GM12892 (cell line): ENCODE results near the gene SGF29. TPM values are rescaled to one million over a fixed set of nuclear protein-coding genes. Genes with fewer than 3 reads are reported as not detected.
A peak's percentile ranks its signal among the peaks of the same experiment; 100 is the strongest.

ENCODE experiments used
- DNase-seq: peaks from one replicate; pipeline ENCODE4 v3.0.0; 2011; ENCODE audit not compliant: insufficient read length
- FAIRE-seq: peaks from 2 replicates; lab custom pipeline; 2011; peaks lifted over from hg19 to GRCh38; lab: Jason Lieb, UNC
- POLR2A ChIP-seq: IDR thresholded peaks from 2 replicates; pipeline ENCODE4 v1.6.1; 2011; ENCODE audit warnings: low read depth, low read length, control low read depth
- POLR2AphosphoS5 ChIP-seq: IDR thresholded peaks from 2 replicates; pipeline ENCODE4 v1.6.1; 2011; ENCODE audit warnings: low read depth, low read length, control low read depth
- TAF1 ChIP-seq: IDR thresholded peaks from 2 replicates; pipeline ENCODE4 v1.6.1; 2011; ENCODE audit warnings: low read depth, mild to moderate bottlenecking, control low read depth, low read length, borderline replicate concordance
- polyA plus RNA-seq: library from polyadenylated mRNA; unstranded; fragments of >200 nt; gene quantifications from one replicate; pipeline ENCODE4 v1.2.1, GENCODE V29; 2012; ENCODE audit warnings: missing spikeins, inconsistent platforms; ENCODE audit not compliant: missing spikeins

SGF29 gene
- 11.9 TPM for polyA plus RNA-seq

DNA sequence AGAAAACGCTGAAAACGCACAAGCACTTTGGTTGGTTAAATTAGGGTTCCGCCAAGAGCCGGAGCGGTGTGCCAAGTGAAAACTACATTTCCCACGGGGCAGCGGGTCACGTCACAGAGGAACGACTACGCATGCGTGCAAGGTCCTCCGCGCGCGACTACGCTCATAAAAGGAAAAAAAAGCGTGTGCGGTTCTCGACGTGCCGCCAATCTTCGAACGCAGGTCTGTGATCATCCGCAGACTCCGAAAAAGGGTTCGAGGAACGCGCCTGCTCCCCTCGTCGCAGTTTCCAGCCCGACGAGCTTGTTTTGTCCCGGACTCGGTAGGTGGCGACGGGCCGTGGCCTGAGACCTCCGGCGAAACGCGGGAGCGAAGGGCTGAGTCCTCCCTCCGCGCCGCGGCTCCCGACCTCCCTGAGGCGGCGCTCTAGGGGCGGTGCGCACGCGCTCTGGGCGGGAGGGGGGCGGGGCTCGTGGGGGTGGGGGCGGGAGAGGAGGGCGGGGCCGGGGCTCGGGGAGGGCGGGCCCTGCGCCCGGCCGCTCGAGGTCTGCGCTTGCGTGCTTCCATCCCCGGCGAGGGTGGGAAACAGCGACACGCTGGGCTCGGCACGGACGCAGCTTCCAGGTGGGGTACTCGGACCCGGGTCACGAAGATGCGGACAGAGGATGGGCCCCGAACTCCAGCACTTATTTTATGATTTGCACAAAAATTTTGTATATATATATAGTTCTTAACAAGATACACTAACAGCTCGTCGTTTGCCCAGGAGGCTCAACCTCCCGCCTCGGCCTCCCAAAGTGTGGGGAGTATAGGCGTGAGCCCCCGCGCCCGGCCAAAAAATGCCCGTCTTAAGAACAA, at the start of gene SGF29:
SGF29 (plus strand) TSS at position 145 of the 858 bp plus-strand sequence. CDS start 27,150 bp downstream, outside the sequence.
- FAIRE-seq (peak; percentile 90), DNase-seq (peak; percentile 83)
- TF ChIP-seq TAF1 (peak; percentile 30; the same call in 1 of the 2 replicates), POLR2A (peak; percentile 95), POLR2AphosphoS5 (peak; percentile 96)

DNA sequence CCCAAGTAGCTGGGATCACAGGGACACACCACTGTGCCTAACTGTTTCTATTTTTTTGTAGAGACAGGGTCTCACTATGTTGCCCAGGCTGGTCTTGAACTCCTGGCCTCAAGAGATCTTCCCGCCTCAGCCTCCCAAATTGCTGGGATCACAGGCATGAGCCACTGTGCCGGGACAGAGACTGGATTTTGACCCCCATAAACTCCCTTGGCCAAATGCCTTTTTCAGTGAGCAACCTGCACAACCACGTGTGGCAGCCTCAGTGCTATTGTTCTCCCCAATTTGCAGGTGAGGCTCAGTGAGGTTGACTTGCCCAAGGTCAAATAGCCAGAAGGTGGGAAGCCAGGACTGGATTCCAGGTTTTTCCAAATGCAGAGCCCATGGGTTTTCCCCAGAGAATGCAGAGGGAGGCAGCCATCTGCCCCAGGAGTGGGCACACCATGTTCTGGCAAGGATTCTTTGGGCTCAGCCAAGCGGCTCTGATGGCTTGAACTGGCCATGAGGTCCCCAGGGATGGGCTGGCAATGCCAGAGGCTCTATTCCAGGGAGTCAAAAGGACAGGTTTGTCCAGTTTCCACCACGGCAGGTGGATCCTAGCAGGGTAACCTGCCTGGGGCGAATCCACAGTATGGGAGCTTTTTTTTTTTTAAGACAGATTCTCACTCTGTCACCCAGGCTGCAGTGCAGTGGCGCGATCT, 48.9 kb upstream of the SGF29 start:
- no peak for TF ChIP-seq POLR2A
- TF ChIP-seq POLR2AphosphoS5, result no peak
- TF ChIP-seq TAF1, result no peak
- FAIRE-seq (no peak), DNase-seq (no peak)

DNA sequence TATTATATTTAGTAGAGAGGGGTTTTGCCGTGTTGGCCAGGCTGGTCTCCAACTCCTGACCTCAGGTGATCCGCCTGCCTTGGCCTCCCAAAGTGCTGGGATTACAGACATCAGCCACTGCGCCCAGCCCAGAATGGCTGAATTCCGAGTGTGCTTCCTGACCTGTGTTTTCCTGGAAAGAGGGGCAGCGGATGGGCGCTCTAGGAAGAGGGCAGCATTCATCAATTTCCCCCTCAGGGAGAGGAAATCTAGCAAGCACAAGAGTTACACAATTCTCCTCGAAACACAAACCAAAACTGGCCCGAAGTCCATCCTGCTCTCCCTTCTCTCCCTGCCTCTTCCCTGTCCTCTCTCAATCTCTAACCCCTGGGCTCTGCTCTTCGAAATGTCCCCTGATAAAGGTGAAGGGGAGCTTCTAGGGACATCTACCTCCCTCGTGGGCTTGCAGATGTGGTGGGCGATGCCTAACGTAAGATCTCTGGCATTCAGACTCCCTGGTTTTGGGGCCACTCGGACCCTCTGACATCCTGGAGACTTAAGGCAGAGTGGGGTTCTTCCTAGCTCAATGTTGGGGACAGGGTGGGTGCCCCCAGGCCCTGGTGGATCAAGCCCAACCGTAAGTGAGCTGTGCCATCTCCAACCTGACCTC, 48.1 kb upstream of the SGF29 start:
- TF ChIP-seq POLR2A, result no peak
- no peak for FAIRE-seq
- DNase-seq, result no peak

DNA sequence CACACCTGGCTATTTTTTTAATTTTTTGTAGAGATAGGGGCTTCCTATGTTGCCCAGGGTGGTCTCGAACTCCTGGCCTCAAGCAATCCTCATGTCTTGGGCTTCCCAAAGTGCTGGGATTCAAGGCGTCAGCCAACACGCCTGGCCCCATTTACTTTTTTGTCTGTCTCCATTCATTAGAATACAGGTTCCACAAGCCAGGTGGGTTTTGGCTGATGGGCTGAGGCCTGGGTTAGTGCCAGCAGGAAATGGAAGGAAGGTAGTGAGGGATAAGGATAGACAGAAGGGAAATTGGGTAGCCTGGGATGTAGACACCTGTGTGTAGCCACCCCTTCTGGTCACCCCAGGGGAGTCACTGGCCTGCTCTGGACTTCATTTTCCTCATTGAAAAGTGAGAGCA, 42.7 kb upstream of the SGF29 start:
- DNase-seq, result no peak
- TF ChIP-seq POLR2AphosphoS5, result no peak
- TF ChIP-seq POLR2A, result no peak
- TF ChIP-seq TAF1, result no peak
- no peak for FAIRE-seq

DNA sequence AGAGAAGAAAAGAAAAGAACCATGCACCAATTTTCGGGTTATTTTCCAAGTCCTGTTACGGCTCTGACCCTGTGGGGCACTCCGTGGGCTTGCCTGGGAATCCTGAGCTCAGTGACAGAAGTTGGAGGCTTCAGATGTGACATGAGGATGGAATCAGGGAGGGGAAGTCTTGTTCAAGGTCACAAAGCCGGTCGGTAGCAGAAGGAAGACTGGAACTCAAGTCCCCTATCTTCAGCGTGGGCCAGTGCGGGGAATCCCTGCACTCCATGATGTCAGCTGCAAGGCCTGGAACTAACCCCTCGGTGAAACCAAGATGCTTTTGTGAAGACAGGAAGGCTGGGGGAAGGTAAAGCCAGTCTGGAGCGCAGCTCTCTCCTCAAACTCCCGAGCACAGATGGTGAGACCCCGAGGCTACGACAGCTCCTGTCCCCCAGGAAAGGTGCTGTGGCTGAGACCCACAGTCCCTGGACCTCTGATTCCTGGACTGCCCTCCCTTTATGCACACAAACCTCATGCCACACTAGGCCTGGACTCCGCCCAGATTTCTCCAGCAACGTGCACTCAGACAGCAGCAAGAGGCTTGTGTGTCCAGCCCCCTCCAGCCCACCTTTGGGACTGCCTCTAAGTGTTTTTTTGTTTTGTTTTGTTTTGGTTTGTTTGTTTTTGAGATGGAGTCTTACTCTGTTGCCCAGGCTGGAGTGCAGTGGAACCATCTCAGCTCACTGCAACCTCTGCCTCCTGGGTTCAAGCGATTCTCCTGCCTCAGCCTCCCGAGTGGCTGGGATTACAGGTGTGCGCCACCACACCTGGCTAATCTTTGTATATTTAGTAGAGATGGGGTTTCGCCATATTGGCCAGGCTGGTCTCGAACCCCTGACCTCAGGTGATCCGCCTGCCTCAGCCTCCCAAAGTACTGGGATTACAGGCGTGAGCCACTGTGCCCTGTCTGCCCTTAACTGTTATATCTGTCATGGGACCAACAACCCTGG, 41.6 kb upstream of the SGF29 start:
- DNase-seq, result no peak
- no peak for FAIRE-seq
- TF ChIP-seq TAF1, result no peak
- no peak for TF ChIP-seq POLR2A
- no peak for TF ChIP-seq POLR2AphosphoS5

DNA sequence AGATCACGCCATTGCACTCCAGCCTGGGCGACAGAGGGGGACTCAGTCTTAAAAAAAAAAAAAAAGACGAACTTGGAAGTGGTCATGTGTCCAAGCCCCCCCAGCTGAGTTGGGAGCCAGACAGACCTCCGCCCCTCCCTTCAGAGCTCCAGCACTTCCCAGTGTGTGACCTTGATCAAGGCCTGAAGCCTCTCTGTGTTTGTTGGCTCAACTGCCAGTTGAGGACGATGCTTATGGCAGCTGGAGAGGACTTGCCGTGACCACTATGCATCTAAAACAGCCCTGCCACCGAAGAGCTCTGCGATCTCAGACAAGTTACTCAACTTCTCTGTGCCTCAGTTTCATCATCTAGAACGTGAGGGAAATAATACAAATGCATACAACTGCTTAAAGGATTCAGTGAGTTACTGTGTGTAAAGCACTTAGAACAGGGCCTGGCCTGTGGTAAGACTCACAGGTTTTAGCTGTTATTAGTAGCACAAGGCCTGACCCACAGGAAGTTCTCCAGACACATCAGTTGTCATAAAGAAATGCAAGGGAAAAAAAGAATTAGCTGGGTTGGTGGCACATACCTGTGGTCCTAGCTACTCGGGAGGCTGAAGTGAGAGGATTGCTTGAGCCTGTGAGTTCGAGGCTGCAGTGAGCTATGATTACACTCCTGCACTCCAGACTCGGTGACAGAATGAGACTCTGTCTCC, 40.1 kb upstream of the SGF29 start:
- FAIRE-seq, result no peak
- no peak for DNase-seq
- TF ChIP-seq POLR2A (no peak), POLR2AphosphoS5 (no peak), TAF1 (no peak)

DNA sequence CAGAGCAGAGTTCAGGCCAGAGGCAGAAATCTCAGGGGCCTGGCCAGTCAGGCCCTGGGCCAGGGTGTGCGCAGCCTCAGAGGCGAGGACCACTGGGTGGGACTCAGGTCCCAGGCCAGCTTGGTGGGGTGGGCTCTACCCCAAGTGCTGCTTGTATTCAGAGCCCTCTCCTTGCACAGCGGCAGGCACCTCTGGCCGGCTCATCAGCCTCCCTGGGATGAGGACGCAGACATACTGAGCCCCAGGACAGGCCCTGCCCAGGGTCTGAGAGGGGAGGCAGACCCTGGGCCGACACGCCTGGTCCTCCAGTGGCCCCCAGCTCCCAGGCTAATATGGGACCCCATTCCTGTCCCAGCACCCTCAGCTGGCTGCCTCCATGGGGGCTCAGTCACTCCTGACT, 39.5 kb upstream of the SGF29 start:
- TF ChIP-seq POLR2A (no peak), POLR2AphosphoS5 (no peak), TAF1 (no peak)
- DNase-seq (no peak), FAIRE-seq (no peak)

DNA sequence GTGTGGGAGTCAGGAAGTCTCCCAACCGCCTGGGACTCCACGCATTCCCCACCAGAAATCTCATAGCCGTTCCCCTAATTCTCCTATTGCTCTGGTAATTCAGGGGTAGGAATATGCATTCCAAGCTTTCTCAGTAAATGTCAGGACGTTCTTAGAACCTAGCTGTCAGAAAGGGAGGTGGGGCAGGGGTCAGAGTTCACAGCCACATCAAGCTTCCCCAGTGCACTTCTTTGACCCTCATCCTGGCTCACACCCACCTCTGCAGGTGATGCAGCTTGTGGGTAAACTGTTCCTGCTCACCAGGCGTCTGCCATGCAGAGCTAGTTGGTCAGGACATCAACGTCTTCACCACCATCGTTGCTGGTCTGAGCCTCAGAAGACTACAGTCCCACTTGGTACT, 33.0 kb upstream of the SGF29 start:
- DNase-seq (no peak), FAIRE-seq (no peak)
- TF ChIP-seq POLR2AphosphoS5, result no peak
- no peak for TF ChIP-seq POLR2A
- no peak for TF ChIP-seq TAF1

DNA sequence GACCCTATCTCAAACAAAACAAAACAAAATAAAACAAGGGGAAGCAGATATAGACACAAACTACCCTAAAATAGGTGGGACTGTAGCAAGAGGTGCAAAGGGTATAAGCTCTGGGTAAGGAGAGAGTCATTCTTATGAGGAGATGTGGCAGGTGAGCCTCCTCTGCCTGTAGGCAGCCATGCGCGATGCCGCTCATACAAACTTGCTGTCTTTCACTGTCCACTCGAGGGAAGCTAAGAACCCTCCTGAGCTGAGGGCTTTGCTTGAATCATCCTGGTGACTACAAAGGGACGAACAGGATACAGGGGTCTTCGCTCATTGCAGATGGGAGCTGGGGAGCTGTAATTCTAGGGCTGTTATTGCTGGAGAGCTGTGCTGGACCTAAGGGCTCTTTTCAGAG, 32.3 kb upstream of the SGF29 start:
- FAIRE-seq (no peak), DNase-seq (no peak)
- TF ChIP-seq POLR2A (no peak), POLR2AphosphoS5 (no peak), TAF1 (no peak)

DNA sequence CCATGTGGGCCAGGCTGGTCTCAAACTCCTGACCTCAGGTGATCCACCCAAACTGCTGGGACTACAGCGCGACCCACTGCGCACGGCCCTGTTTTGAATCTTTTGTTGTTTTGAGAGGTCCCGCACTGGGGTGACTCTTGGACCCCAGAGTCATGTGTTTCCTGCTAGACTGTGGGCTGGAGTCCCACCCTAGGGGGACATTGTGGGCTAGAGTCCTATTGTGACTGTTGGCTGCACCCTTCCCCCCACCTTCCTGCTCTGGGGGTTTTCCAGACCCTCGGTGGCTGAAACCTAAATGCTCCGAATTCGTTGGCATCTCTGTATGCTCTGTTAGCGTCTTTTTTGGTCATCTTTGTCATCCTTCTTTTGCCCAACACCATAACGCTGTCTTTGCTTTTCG, 30.9 kb upstream of the SGF29 start:
- TF ChIP-seq TAF1 (no peak), POLR2AphosphoS5 (no peak), POLR2A (no peak)
- FAIRE-seq, result no peak
- no peak for DNase-seq
